DND-41 (cell line): Measurements from ENCODE around the gene ERH.
A peak's percentile ranks its signal among the peaks of the same experiment; 100 is the strongest.

Experiments
- ATAC-seq: fragments of 200-7000 bp; cut with Tn5 transposase; 3 replicates; pipeline ENCODE4 v1.9.1; 2021; ENCODE audit warnings: low read depth; ENCODE audit not compliant: insufficient read depth
- DNase-seq: peaks from one replicate; pipeline ENCODE4 v3.0.0-alpha.2; 2020
- H2AFZ ChIP-seq: 2 replicates; pipeline ENCODE4 v1.6.0; 2012; ENCODE audit warnings: low read depth, low read length
- H3K27ac ChIP-seq: 2 replicates; pipeline ENCODE4 v1.5.1; 2012; ENCODE audit warnings: low read length, inconsistent platforms
- H3K27me3 ChIP-seq: fragments of 200-600 bp; sonication (generic); 2 replicates; pipeline ENCODE4 v1.6.0; 2012; ENCODE audit warnings: low read length, mild to moderate bottlenecking, inconsistent platforms; ENCODE audit not compliant: insufficient read depth, poor library complexity
- H3K36me3 ChIP-seq: 2 replicates; pipeline ENCODE4 v1.5.1; 2012; ENCODE audit warnings: low read length, inconsistent platforms; ENCODE audit not compliant: insufficient read depth
- H3K4me1 ChIP-seq: 2 replicates; pipeline ENCODE4 v1.5.1; 2012; ENCODE audit warnings: mild to moderate bottlenecking, low read length; ENCODE audit not compliant: insufficient read depth
- H3K4me2 ChIP-seq: 2 replicates; pipeline ENCODE4 v1.6.0; 2012; ENCODE audit warnings: mild to moderate bottlenecking, moderate library complexity, low read length, inconsistent platforms; ENCODE audit not compliant: insufficient read depth
- H3K4me3 ChIP-seq, 2 experiments: fragments of 200-600 bp in 1 of 2; shearing (Covaris generic) in 1 of 2; 2 replicates each; pipeline ENCODE4 v1.5.1; 2012 to 2016; ENCODE audit warnings: inconsistent platforms in 2 of 2, low read length in 2 of 2, mild to moderate bottlenecking in 2 of 2, low read depth in 1 of 2, moderate library complexity in 1 of 2
- H3K79me2 ChIP-seq: 2 replicates; pipeline ENCODE4 v1.6.0; 2012; ENCODE audit warnings: low read length, inconsistent platforms; ENCODE audit not compliant: insufficient read depth
- H3K9ac ChIP-seq: 2 replicates; pipeline ENCODE4 v1.6.0; 2012; ENCODE audit warnings: low read depth, mild to moderate bottlenecking, inconsistent platforms, low read length, moderate library complexity
- H3K9me3 ChIP-seq: 2 replicates; pipeline ENCODE4 v1.5.1; 2012; ENCODE audit warnings: low read length, moderate library complexity, mild to moderate bottlenecking, inconsistent platforms; ENCODE audit not compliant: insufficient read depth, severe bottlenecking
- H4K20me1 ChIP-seq: 2 replicates; pipeline ENCODE4 v1.6.0; 2012; ENCODE audit warnings: low read length; ENCODE audit not compliant: insufficient read depth
- CTCF ChIP-seq: IDR thresholded peaks from 2 replicates; pipeline ENCODE4 v1.5.1; 2012; ENCODE audit warnings: borderline replicate concordance, low read length, moderate library complexity, mild to moderate bottlenecking; ENCODE audit not compliant: poor library complexity, severe bottlenecking; ENCODE audit errors: extremely low read depth
- EZH2 ChIP-seq: IDR thresholded peaks from 3 replicates; pipeline ENCODE4 v1.6.1; 2012; ENCODE audit warnings: borderline replicate concordance, low read depth, mild to moderate bottlenecking, moderate library complexity, low read length, inconsistent platforms; ENCODE audit not compliant: severe bottlenecking

The ERH gene

GRCh38 chr14:69363055-69363454 is 35.0 kb downstream of the ERH start:
- no peaks in the 10 kb centered on the region for H3K4me1 ChIP-seq
- H3K27me3 ChIP-seq = no peaks in the 10 kb centered on the region
- H3K27ac ChIP-seq = no peak overlapping the region
- H3K79me2 ChIP-seq = no peaks in the 10 kb centered on the region
- no peaks in the 10 kb centered on the region for H3K36me3 ChIP-seq
- H3K9me3 ChIP-seq = no peaks in the 10 kb centered on the region
- no peak overlapping the region for H3K4me2 ChIP-seq
- no peaks in the 10 kb centered on the region for H4K20me1 ChIP-seq
- peak; percentile 10 for TF ChIP-seq CTCF
- no peak for TF ChIP-seq EZH2
- no peak overlapping the region for H2AFZ ChIP-seq
- no peak overlapping the region for H3K4me3 ChIP-seq
- ATAC-seq (no peak), DNase-seq (no peak)
- H3K9ac ChIP-seq = no peak overlapping the region

DNA sequence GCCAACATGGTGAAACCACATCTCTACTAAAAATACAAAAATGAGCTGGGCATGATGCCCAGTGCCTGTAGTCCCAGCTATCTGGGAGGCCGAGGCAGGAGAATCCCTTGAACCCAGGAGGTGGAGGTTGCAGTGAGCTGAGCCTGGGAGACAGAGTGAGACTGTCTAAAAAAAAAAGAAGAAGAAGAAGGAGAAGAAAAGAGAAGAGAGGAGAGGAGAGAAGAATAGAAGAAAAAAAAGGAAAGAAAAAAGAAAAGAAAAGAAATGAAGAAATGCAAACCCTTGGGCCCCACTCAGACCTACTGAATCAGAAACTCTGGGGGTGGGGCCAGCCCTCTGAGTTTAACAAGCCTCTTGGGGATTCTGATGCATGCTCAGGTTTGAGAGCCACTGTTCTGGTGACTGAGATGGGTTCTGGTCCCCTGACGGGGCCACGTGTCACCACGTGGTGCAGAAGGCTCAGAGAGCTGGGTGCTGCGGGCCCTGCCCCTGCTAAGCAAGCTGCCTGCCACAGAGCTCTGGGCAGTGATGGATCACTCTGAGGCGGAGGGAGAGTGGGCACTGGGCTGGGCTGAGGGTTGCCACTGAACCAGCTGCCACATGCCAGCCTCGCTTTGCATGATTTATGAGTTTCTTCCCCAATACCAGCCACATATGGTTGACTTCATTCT is 37.5 kb downstream of the ERH start:
- H2AFZ ChIP-seq = no peak overlapping the region
- H3K9ac ChIP-seq = no peak overlapping the region
- no peaks in the 10 kb centered on the region for H3K4me1 ChIP-seq
- H3K27me3 ChIP-seq = no peaks in the 10 kb centered on the region
- no peak overlapping the region for H3K4me3 ChIP-seq
- no peaks in the 10 kb centered on the region for H3K79me2 ChIP-seq
- no peaks in the 10 kb centered on the region for H3K9me3 ChIP-seq
- DNase-seq = peak; percentile 18
- no peak overlapping the region for H3K4me2 ChIP-seq
- ATAC-seq = peak; percentile 55; the same call in 2 of the 3 replicates
- no peaks in the 10 kb centered on the region for H4K20me1 ChIP-seq
- no peaks in the 10 kb centered on the region for H3K36me3 ChIP-seq
- H3K27ac ChIP-seq = no peak overlapping the region
- TF ChIP-seq CTCF (no peak), EZH2 (no peak)

DNA sequence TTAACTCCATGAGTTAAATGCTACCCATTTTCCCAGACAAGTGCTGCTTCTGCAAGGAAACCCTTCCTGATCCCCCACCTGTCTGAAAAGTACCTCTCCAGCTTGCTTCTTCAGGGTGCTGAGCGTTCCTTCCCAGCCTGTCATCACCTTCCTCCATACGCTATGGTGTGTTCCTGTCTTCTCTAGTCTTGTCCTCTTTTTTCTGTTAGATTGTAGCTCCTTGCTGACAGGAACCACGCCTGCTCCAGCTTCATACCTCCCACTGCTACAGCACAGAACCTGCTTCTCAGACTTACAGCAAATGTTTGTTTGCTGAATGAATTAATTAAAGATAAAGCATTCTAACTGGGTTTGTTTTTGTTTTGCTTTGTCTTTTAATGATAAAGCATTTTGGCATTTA is 39.1 kb downstream of the ERH start:
- Histone ChIP-seq H3K4me2 (no peak overlapping the region), H3K79me2 (no peaks in the 10 kb centered on the region), H3K9me3 (no peaks in the 10 kb centered on the region), H3K4me1 (no peaks in the 10 kb centered on the region), H3K27me3 (no peaks in the 10 kb centered on the region), H3K9ac (no peak overlapping the region), H3K36me3 (no peaks in the 10 kb centered on the region), H2AFZ (no peak overlapping the region), H3K27ac (no peak overlapping the region), H4K20me1 (no peaks in the 10 kb centered on the region), H3K4me3 (no peak overlapping the region)
- no peak for DNase-seq
- TF ChIP-seq EZH2 = no peak
- TF ChIP-seq CTCF = no peak
- no peak for ATAC-seq

DNA sequence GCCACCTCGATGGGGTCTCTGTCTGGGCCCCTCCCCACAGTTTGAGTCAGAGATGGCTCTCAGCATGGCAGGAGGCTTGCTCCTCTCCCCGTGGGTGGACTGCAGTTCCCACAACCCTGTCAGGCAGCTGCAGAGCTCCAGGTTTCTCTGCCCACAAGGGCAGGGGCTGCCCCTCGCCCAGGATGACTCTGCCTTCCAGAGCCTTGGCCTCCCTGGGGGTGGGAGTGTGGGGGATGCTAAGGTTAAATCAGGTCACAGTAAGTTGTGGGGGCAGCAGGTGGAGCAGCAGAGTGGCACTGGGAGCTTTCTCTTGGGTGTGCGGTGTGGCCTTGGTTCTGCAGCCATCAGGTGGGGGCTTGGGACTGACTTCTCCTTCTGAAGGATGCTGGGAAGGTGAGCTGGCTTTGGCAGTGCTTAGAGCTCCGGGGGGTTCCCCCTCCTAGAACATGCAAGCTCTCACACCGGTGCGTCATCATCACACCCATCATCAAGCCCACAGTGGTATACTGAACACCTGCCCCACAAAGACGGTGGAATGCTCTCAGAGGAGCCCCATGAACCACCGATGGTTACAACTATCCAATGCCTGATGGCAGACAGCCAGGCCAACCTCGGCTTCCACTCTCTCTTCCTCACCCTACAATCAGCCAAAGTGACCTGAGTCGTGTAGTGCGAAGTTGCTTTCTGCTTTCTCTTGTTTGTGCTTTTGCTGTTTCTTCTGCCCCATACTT is 39.7 kb downstream of the ERH start:
- H3K9me3 ChIP-seq = no peaks in the 10 kb centered on the region
- H3K4me3 ChIP-seq = no peak overlapping the region
- H3K79me2 ChIP-seq = no peaks in the 10 kb centered on the region
- DNase-seq (peak; percentile 10), ATAC-seq (no peak)
- no peaks in the 10 kb centered on the region for H3K36me3 ChIP-seq
- H3K4me1 ChIP-seq = no peaks in the 10 kb centered on the region
- no peak overlapping the region for H3K27ac ChIP-seq
- no peaks in the 10 kb centered on the region for H4K20me1 ChIP-seq
- no peak for TF ChIP-seq CTCF
- TF ChIP-seq EZH2 = no peak
- no peak overlapping the region for H3K4me2 ChIP-seq
- H3K27me3 ChIP-seq = no peaks in the 10 kb centered on the region
- H3K9ac ChIP-seq = no peak overlapping the region
- no peak overlapping the region for H2AFZ ChIP-seq
